ENCODE data around the gene HS3ST3A1. TPM values are rescaled to one million over a fixed set of nuclear protein-coding genes. Genes with fewer than 3 reads are reported as not detected.

The HS3ST3A1 gene
- total RNA-seq, 1 donor from 2014 or later = 1.1 TPM

DNA sequence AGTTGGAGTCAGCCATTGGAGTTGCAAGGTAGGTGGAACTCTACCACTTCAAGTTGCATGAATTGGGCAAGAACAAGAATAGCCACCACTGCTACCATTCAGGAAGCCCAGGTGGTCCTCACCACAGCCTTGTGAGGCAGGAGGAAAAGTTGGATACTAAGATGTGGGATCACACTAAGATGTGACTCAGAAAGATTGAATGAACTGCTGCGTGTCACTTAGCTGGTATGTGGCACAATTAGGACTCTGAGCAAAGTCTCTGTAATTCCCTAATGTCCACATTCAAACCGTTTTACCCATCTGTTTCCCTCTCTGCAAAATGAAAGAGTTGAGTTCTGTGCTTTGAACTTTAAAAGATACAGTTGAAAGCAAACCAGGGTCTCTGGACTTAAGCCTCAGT lies 44.7 kb upstream of the HS3ST3A1 start:
- DNase-seq = no peak
- Mint-ChIP-seq H3K4me1 (ENCODE audit: low read depth, unreplicated experiment) (peaks cover 19% of the 10 kb centered on the region), H3K27ac (ENCODE audit: unreplicated experiment) (no peak overlapping the region), H3K9me3 (ENCODE audit: unreplicated experiment) (peaks cover under 1% of the 10 kb centered on the region), H3K27me3 (ENCODE audit: unreplicated experiment) (peaks cover 2% of the 10 kb centered on the region), H3K36me3 (ENCODE audit: unreplicated experiment) (no peaks in the 10 kb centered on the region), H3K4me3 (ENCODE audit: unreplicated experiment) (no peak overlapping the region)
- TF ChIP-seq, protein P1, sequence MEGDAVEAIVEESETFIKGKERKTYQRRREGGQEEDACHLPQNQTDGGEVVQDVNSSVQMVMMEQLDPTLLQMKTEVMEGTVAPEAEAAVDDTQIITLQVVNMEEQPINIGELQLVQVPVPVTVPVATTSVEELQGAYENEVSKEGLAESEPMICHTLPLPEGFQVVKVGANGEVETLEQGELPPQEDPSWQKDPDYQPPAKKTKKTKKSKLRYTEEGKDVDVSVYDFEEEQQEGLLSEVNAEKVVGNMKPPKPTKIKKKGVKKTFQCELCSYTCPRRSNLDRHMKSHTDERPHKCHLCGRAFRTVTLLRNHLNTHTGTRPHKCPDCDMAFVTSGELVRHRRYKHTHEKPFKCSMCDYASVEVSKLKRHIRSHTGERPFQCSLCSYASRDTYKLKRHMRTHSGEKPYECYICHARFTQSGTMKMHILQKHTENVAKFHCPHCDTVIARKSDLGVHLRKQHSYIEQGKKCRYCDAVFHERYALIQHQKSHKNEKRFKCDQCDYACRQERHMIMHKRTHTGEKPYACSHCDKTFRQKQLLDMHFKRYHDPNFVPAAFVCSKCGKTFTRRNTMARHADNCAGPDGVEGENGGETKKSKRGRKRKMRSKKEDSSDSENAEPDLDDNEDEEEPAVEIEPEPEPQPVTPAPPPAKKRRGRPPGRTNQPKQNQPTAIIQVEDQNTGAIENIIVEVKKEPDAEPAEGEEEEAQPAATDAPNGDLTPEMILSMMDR (IDR thresholded peaks at IDR 0.05; ENCODE audit: partially characterized antibody, unreplicated experiment) = no peak

GRCh38 chr17:13643180-13643579 lies 41.5 kb upstream of the HS3ST3A1 start:
- peak overlapping the region; percentile 55 for H3K27ac Mint-ChIP-seq (ENCODE audit: unreplicated experiment)
- DNase-seq = no peak
- TF ChIP-seq, protein P1 (IDR thresholded peaks at IDR 0.05; ENCODE audit: partially characterized antibody, unreplicated experiment) = no peak
- peaks cover 2% of the 10 kb centered on the region for H3K9me3 Mint-ChIP-seq (ENCODE audit: unreplicated experiment)
- H3K4me3 Mint-ChIP-seq (ENCODE audit: unreplicated experiment) = peak overlapping the region; percentile 18
- H3K36me3 Mint-ChIP-seq (ENCODE audit: unreplicated experiment) = no peaks in the 10 kb centered on the region
- H3K27me3 Mint-ChIP-seq (ENCODE audit: unreplicated experiment) = peaks cover 2% of the 10 kb centered on the region
- H3K4me1 Mint-ChIP-seq (ENCODE audit: low read depth, unreplicated experiment) = peaks cover 22% of the 10 kb centered on the region

GRCh38 chr17:13642188-13642587 lies 40.5 kb upstream of the HS3ST3A1 start:
- no peak for DNase-seq
- Mint-ChIP-seq H3K36me3 (ENCODE audit: unreplicated experiment) (no peaks in the 10 kb centered on the region), H3K4me1 (ENCODE audit: low read depth, unreplicated experiment) (peaks cover 20% of the 10 kb centered on the region), H3K27ac (ENCODE audit: unreplicated experiment) (no peak overlapping the region), H3K4me3 (ENCODE audit: unreplicated experiment) (no peak overlapping the region), H3K9me3 (ENCODE audit: unreplicated experiment) (peaks cover 2% of the 10 kb centered on the region), H3K27me3 (ENCODE audit: unreplicated experiment) (peaks cover 2% of the 10 kb centered on the region)
- TF ChIP-seq, protein P1 (IDR thresholded peaks at IDR 0.05; ENCODE audit: partially characterized antibody, unreplicated experiment) = no peak

DNA sequence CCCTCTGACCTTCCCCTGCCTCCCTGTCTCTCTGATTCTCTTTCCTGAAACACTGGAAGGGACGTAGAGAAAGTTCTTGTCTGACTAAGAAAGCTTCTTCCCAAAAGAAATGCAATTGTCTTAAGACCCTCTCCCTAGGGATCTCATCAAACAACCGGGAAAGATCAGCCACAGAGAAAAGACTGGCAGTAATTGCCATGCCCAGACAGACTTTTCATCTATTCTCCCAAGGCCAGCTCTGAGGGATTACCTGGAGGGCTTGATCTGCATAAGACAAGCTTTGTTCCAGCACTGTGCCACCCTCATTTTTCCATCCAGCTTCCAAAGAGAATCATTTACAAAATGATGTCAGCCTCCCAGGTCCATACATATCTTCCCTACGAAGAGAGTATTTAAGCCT lies 38.8 kb upstream of the HS3ST3A1 start:
- H3K36me3 Mint-ChIP-seq (ENCODE audit: unreplicated experiment) = no peaks in the 10 kb centered on the region
- peaks cover 13% of the 10 kb centered on the region for H3K4me1 Mint-ChIP-seq (ENCODE audit: low read depth, unreplicated experiment)
- DNase-seq = no peak
- no peak overlapping the region for H3K4me3 Mint-ChIP-seq (ENCODE audit: unreplicated experiment)
- no peak overlapping the region for H3K27ac Mint-ChIP-seq (ENCODE audit: unreplicated experiment)
- H3K9me3 Mint-ChIP-seq (ENCODE audit: unreplicated experiment) = peaks cover 2% of the 10 kb centered on the region
- H3K27me3 Mint-ChIP-seq (ENCODE audit: unreplicated experiment) = peaks cover 2% of the 10 kb centered on the region
- TF ChIP-seq, protein P1 (IDR thresholded peaks at IDR 0.05; ENCODE audit: partially characterized antibody, unreplicated experiment) = no peak

- no peak overlapping the region for H3K27ac Mint-ChIP-seq (ENCODE audit: unreplicated experiment)
- H3K27me3 Mint-ChIP-seq (ENCODE audit: unreplicated experiment) = peaks cover 2% of the 10 kb centered on the region
- no peak for DNase-seq
Measured at GRCh38 chr17:13638855-13639458, 37.2 kb upstream of the HS3ST3A1 start.

More at GRCh38 chr17:13638855-13639458, 37.2 kb upstream of the HS3ST3A1 start:
- Mint-ChIP-seq H3K36me3 (ENCODE audit: unreplicated experiment) (no peaks in the 10 kb centered on the region), H3K4me1 (ENCODE audit: low read depth, unreplicated experiment) (peaks cover 13% of the 10 kb centered on the region), H3K4me3 (ENCODE audit: unreplicated experiment) (no peak overlapping the region), H3K9me3 (ENCODE audit: unreplicated experiment) (peaks cover 2% of the 10 kb centered on the region)
- TF ChIP-seq, protein P1 (IDR thresholded peaks at IDR 0.05; ENCODE audit: partially characterized antibody, unreplicated experiment) = no peak

All from glutamatergic neuron (in vitro differentiated cells).